Stimulated activated naive CD4-positive, alpha-beta T cell treated with Interleukin-2 at 50 U/mL for 16 hours (primary cell): Measurements from ENCODE around the gene TOM1.
"Not testable (repeated sequence)": the region's sequence is repeated elsewhere in the genome, so short reads cannot be mapped to it uniquely, and the experiment has no call there.

Source experiments
- DNase-seq: peaks from one replicate; lab custom pipeline; 2025; lab: John Stamatoyannopoulos, UW

TOM1 gene

DNA sequence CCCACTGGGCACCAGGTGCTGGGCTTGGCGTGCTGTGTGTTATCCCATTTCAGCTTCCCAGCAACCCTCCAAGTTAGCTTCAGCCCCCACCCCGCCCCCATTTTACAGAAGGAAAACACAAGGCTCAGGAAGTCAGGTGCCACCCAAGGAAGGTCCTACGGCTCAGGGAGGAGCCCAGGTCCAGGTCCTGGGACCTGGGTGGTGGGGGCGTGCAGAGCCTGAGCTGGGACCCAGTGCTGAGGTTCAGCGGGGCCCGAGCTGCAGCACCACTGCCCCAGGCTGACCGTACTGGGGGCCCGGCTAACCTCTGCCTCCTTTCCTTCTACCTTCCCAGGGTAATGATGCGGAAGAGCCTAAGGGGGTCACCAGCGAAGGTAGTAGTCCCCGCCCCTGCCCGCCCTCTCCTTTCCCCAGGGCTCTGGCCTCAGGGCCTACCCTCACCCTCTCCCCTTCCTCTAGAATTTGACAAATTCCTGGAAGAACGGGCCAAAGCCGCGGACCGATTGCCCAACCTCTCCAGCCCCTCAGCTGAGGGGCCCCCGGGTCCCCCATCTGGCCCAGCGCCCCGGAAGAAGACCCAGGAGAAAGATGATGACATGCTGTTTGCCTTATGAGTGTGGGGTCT is 47.0 kb downstream of the TOM1 start:
- DNase-seq: no peak

GRCh38 chr22:35347462-35347861 is 47.8 kb downstream of the TOM1 start:
- DNase-seq: no peak

DNA sequence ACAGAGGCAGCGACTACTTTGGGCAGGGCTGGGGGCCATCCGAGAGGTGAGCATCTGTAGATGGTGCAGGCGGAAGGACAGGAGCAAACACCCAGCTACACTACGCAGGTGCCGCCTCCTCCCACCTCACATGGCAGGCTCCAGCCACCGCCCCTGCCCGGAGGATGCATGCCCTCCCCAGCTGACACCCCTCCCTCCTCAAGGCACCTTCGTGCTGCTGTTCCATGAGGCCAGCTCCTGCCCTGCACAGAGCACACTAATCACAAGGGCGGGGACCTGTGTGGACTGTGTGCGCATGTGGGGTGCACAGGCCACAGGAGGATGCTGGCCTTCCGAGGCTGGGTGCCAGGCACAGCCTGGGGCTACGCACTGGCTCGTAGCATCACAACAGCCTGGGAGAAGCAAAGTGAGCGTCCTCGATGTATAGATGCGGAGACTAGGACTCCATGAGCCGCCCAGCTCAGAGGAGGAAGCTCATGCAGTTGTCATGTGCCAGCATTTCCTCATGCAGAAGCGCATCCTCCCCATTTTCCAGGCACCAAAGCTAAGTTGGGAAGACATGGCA is 48.4 kb downstream of the TOM1 start:
- no peak for DNase-seq

- no peak for DNase-seq
Observed at GRCh38 chr22:35348703-35349102, 49.0 kb downstream of the TOM1 start.

DNA sequence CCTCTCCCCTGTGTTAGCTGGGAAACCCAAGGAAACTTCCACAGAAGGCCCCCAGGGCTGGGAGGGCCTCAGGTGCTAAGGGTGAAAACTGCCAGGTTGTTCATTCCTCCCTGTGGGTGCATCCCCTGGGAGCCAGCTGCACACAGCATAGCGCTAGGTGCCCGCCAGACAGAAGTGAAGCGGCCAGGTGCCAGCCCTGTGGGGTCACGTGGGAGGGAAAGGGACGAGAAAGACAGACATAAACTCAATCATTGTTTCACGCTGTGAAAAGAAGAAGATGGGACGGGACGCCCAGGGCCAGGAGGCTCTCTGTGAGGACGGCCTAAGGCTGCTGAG is 49.6 kb downstream of the TOM1 start:
- no peak for DNase-seq

GRCh38 chr22:35349704-35350538 is 50.2 kb downstream of the TOM1 start:
- no peak for DNase-seq

DNA sequence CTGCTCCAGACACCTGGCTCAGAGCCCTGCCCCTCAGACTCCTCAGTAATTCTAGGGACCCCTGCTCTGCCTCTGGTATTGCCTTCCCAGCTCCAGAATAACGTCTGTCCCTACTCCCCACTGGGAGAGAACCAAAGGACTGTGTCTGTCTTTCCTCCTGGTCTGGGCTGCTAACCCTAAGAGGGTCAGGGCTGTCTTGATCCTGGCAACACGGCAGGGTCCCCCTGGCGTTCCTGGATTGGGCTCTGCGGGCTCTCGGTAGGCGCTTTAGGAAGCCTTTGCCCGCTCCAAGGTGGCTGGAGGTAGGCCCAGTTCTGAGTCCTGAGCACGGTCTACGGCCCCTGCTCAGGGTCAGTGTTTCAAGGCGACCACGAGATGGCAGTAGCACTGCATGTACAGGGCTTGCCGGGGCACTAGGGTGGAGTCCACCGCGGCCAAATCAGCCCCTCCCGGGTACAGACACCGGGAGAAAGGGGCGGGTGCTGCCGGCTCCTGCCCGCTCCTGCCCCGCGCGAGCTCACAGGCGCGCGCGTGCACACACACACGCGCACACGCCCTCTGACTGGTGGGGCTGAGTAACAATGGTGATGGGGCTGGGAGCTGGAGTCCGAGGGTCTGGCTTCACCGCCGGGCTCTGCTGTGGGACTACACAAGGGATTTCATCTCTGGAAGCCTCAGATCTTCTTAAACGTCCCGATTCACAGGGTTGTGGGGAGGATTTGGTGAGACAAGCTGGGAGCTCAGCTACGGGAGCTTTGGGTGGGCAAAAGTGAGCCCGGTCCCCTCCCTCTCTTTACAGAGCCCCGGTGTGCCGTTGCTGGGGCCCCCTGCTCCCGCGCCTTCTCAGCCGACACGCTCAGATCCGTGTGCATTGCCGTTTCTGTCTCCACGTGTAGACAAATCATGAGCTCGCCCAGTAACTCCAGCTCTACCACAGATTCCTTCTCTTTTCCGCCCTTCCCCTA is 51.1 kb downstream of the TOM1 start:
- peak; percentile 82 for DNase-seq

DNA sequence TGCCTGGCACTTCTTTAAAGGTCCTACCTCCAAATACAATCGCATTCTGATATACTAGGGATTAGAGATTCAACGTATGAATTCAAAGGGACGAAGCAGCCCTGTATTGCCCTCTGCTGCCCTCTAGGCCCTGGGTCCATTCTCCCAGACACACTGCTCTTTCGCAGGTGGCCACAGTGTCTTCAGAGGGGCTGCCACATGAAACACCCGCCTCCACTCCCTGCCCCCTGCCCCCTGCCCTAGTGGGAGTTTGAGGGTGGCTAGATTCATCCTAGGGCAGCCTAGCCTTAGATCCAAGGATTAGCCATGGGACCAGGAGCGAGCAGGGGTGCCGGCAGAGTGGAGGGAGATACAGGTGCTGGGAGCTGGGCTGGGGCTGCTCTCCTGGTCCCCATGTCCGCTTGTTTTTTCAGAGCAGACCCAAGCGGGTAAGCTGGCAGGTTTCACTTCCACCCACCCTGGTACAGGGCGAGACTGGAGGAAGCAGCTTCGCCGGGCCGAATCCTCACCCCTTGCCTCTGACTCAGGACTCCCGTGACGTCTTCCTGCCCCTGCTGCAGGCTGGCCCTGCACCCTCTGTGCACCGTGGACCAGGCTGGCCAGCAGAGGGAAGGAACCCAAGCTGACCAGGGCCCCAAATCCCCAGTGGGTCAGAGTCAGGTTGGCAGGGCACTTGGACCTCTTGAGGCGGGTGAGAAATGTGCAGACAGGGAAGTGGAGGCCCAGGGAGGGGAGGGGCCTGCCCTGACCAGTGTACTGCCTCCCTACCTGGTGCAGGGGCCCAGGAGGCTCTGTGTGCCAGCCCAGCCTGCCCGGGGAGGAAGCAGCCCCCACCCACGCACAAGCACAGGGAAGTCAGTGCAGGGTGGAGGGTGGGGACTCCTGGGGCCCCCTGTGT is 52.8 kb downstream of the TOM1 start:
- peak; percentile 23 for DNase-seq

GRCh38 chr22:35353318-35353717 is 53.6 kb downstream of the TOM1 start:
- DNase-seq: no peak

- no peak for DNase-seq
Observed at GRCh38 chr22:35354068-35354467, 54.4 kb downstream of the TOM1 start.

DNA sequence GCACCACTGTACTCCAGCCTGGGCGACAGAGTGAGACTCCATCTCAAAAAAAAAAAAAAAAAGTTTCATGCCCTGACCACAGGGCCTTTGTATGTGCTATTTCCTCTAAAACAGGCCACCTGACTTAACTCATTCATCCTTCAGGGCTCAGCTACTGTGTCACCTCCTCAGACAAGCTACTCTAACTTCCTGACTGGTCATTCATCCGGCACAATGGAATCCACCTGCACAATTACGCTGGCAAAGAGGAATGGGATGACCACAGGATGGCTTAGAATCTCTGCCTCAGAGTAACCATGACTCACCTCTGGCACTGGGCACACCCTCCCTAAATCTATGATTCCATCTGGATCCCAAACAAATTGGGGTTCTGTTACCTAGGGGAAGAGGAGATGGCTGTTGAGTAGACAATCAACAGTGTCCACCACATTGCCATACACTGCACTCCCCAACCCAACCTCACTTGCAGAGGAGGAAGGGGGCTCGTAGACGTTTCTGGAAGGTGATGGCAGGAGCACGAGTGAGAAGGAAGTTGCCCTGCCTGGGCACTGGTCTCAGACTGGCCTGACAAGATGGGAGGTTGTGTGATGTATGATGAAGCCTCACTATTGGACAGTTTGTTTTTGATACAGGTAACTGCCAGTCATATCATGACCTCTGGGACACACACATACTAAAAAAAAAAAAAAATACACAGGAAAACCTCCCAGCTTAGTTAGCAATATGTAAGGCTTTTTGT is 58.4 kb downstream of the TOM1 start:
- DNase-seq: no peak

DNA sequence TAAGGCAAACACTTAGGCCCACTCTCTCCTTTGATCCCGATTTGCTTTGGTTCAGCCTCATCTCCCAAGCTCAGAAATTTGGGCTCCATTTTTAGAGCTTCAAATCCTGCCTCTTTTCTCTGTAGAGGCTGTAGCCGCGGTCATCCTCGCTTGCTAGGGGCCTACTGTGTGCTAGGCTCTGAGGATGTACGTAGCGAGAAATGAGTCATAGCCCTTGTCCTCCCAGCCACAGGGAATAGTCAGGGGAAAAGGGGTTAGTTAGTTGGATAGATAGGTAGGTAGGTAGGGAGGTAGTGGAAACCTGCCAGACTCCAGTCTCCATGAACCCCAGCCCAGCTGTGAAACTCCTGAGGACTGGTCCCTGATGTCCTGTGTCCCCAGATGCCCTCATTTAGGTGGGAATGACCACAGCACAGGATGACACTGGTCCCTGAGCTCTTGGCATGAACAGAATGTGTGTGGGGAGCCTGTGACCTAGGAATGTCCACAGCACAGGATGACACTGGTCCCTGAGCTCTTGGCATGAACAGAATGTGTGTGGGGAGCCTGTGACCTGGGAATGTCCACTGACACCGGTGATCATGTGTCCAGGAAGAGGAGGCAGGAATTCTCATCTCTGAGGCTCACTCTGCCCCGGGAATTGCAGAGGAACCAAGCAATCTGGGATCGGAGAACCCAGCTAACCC is 59.8 kb downstream of the TOM1 start:
- DNase-seq: no peak

GRCh38 chr22:35361001-35361558 is 61.4 kb downstream of the TOM1 start:
- DNase-seq: no peak

- no peak for DNase-seq
Observed at GRCh38 chr22:35363566-35364086, 63.9 kb downstream of the TOM1 start.

GRCh38 chr22:35364230-35364629 is 64.5 kb downstream of the TOM1 start:
- not testable (repeated sequence) for DNase-seq

GRCh38 chr22:35367331-35367886 is 67.7 kb downstream of the TOM1 start:
- no peak for DNase-seq

DNA sequence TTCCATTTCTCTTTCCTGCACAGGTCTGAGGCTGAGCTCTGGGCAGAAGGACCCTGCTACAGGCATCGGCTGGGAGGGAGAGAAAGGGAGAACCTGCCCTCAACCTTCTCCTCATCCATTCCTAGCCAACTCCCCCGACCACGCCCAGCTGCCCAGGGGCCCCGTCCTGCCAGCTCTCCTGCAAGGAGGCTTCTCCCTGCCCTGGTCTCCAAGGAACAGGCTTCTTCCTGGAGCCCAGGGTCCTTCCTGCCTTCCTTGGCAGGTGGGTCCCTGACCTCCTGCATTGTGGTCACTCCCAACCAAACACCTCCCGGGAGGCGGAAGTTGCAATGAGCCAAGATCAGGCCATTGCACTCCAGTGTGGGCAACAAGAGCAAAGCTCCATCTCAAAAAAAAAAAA is 68.7 kb downstream of the TOM1 start:
- no peak for DNase-seq

GRCh38 chr22:35369996-35370395 is 70.3 kb downstream of the TOM1 start:
- DNase-seq: no peak

- no peak for DNase-seq
Observed at GRCh38 chr22:35373781-35374180, 74.1 kb downstream of the TOM1 start.
